ENCODE measurements around the gene PCDHAC2. TPM values are rescaled to one million over a fixed set of nuclear protein-coding genes. Genes with fewer than 3 reads are reported as not detected.
A peak's percentile ranks its signal among the peaks of the same experiment; 100 is the strongest.

The PCDHAC2 gene
- total RNA-seq, 2 donors from 2014 or later, result not detected

GRCh38 chr5:141001844-141002604, 35.7 kb downstream of the PCDHAC2 start:
- Mint-ChIP-seq H3K4me1 (no peaks in the 10 kb centered on the region), H3K36me3 (ENCODE audit: low read depth) (no peaks in the 10 kb centered on the region), H3K4me3 (peak overlapping the region; percentile 6), H3K27ac (no peak overlapping the region), H3K27me3 (peaks cover 26% of the 10 kb centered on the region), H3K9me3 (no peaks in the 10 kb centered on the region)
- ATAC-seq (replicated peaks), result no peak

GRCh38 chr5:141002605-141002965, 36.3 kb downstream of the PCDHAC2 start:
- no peak for ATAC-seq (replicated peaks)
- Mint-ChIP-seq H3K4me1 (no peaks in the 10 kb centered on the region), H3K36me3 (ENCODE audit: low read depth) (no peaks in the 10 kb centered on the region), H3K27ac (no peak overlapping the region), H3K4me3 (no peak overlapping the region), H3K27me3 (peaks cover 28% of the 10 kb centered on the region), H3K9me3 (no peaks in the 10 kb centered on the region)

GRCh38 chr5:141003031-141003430, 36.8 kb downstream of the PCDHAC2 start:
- Mint-ChIP-seq H3K36me3 (ENCODE audit: low read depth) (no peaks in the 10 kb centered on the region), H3K4me1 (no peaks in the 10 kb centered on the region), H3K4me3 (no peak overlapping the region), H3K27me3 (peaks cover 32% of the 10 kb centered on the region), H3K27ac (no peak overlapping the region), H3K9me3 (no peaks in the 10 kb centered on the region)
- no peak for ATAC-seq (replicated peaks)

GRCh38 chr5:141003791-141004611, 37.7 kb downstream of the PCDHAC2 start:
- no peaks in the 10 kb centered on the region for H3K36me3 Mint-ChIP-seq (ENCODE audit: low read depth)
- no peak overlapping the region for H3K4me3 Mint-ChIP-seq
- no peak overlapping the region for H3K27ac Mint-ChIP-seq
- no peaks in the 10 kb centered on the region for H3K4me1 Mint-ChIP-seq
- ATAC-seq (replicated peaks), result no peak
- no peaks in the 10 kb centered on the region for H3K9me3 Mint-ChIP-seq
- H3K27me3 Mint-ChIP-seq, result peaks cover 32% of the 10 kb centered on the region

GRCh38 chr5:141007791-141008190, 41.5 kb downstream of the PCDHAC2 start:
- H3K9me3 Mint-ChIP-seq, result no peaks in the 10 kb centered on the region
- H3K4me1 Mint-ChIP-seq, result no peaks in the 10 kb centered on the region
- no peak overlapping the region for H3K4me3 Mint-ChIP-seq
- ATAC-seq (replicated peaks), result no peak
- H3K27me3 Mint-ChIP-seq, result peaks cover 29% of the 10 kb centered on the region
- H3K27ac Mint-ChIP-seq, result no peak overlapping the region
- no peaks in the 10 kb centered on the region for H3K36me3 Mint-ChIP-seq (ENCODE audit: low read depth)

GRCh38 chr5:141010047-141010793, 43.9 kb downstream of the PCDHAC2 start:
- no peak for ATAC-seq (replicated peaks)
- Mint-ChIP-seq H3K9me3 (no peaks in the 10 kb centered on the region), H3K4me3 (no peak overlapping the region), H3K4me1 (no peaks in the 10 kb centered on the region), H3K27ac (no peak overlapping the region), H3K27me3 (peaks cover 25% of the 10 kb centered on the region), H3K36me3 (ENCODE audit: low read depth) (no peaks in the 10 kb centered on the region)

GRCh38 chr5:141017943-141018342, 51.7 kb downstream of the PCDHAC2 start:
- Mint-ChIP-seq H3K9me3 (no peaks in the 10 kb centered on the region), H3K4me1 (no peaks in the 10 kb centered on the region), H3K27me3 (peaks cover 4% of the 10 kb centered on the region), H3K4me3 (no peak overlapping the region), H3K27ac (no peak overlapping the region), H3K36me3 (ENCODE audit: low read depth) (no peaks in the 10 kb centered on the region)
- no peak for ATAC-seq (replicated peaks)

Other genes starting within 250 kb of the PCDHAC2 start
- gene PCDHA1, start 180.3 kb upstream of the PCDHAC2 start, total RNA-seq, result not detected
- not detected for gene PCDHA2, start 171.6 kb upstream of the PCDHAC2 start, total RNA-seq
- not detected for gene PCDHA3, start 165.4 kb upstream of the PCDHAC2 start, total RNA-seq
- gene PCDHA4, start 159.4 kb upstream of the PCDHAC2 start, total RNA-seq, result not detected
- gene PCDHA5, start 144.9 kb upstream of the PCDHAC2 start, total RNA-seq, result not detected
- gene PCDHA6, start 138.5 kb upstream of the PCDHAC2 start, total RNA-seq, result not detected
- not detected for gene PCDHA7, start 132.2 kb upstream of the PCDHAC2 start, total RNA-seq
- not detected for gene PCDHA8, start 125.3 kb upstream of the PCDHAC2 start, total RNA-seq
- gene PCDHA9, start 118.1 kb upstream of the PCDHAC2 start, total RNA-seq, result not detected
- not detected for gene PCDHA10, start 110.6 kb upstream of the PCDHAC2 start, total RNA-seq
- not detected for gene PCDHA11, start 97.5 kb upstream of the PCDHAC2 start, total RNA-seq
- gene PCDHA12, start 91.2 kb upstream of the PCDHAC2 start, total RNA-seq, result not detected
- not detected for gene PCDHA13, start 84.4 kb upstream of the PCDHAC2 start, total RNA-seq
- not detected for gene PCDHAC1, start 40.2 kb upstream of the PCDHAC2 start, total RNA-seq
- gene PCDHB1, start 84.9 kb downstream of the PCDHAC2 start, total RNA-seq, result not detected
- under 1 TPM; 0.06 to 0.24 TPM for gene PCDHB2, start 128.1 kb downstream of the PCDHAC2 start, total RNA-seq
- under 1 TPM in 1 of 2 donors, not detected in 1; 0.08 TPM for gene PCDHB3, start 134.0 kb downstream of the PCDHAC2 start, total RNA-seq
- not detected for gene PCDHB4, start 155.3 kb downstream of the PCDHAC2 start, total RNA-seq
- not detected for gene PCDHB5, start 168.7 kb downstream of the PCDHAC2 start, total RNA-seq
- gene PCDHB6, start 183.6 kb downstream of the PCDHAC2 start, total RNA-seq, result not detected
- not detected for gene PCDHB7, start 206.2 kb downstream of the PCDHAC2 start, total RNA-seq
- not detected for gene PCDHB8, start 211.3 kb downstream of the PCDHAC2 start, total RNA-seq
- gene PCDHB16, start 215.9 kb downstream of the PCDHAC2 start, total RNA-seq, result not detected
- not detected for gene PCDHB9, start 220.7 kb downstream of the PCDHAC2 start, total RNA-seq
- gene PCDHB10, start 225.9 kb downstream of the PCDHAC2 start, total RNA-seq, result not detected
- gene PCDHB11, start 233.2 kb downstream of the PCDHAC2 start, total RNA-seq, result not detected
- not detected for gene PCDHB12, start 242.2 kb downstream of the PCDHAC2 start, total RNA-seq
- under 1 TPM in 1 of 2 donors, not detected in 1; 0.08 TPM for gene PCDHB13, start 247.4 kb downstream of the PCDHAC2 start, total RNA-seq

Measured in activated T-helper 17 cell treated with anti-CD3 and anti-CD28 coated beads, Interleukin-2, amount 50 U/mL, for 72 hours (primary cell).